HT-29 (cell line): ENCODE data around the gene TMIGD2. TPM values are rescaled to one million over a fixed set of nuclear protein-coding genes. Genes with fewer than 3 reads are reported as not detected.
"Not testable (repeated sequence)": the region's sequence is repeated elsewhere in the genome, so short reads cannot be mapped to it uniquely, and the experiment has no call there.

Experiments used
- DNase-seq: peaks from one replicate; pipeline ENCODE4 v3.0.0-alpha.2; 2015; ENCODE audit warnings: low spot score
- total RNA-seq: library from RNA; depleted of rRNA; stranded (reverse); fragments of >200 nt; shearing (Covaris generic); gene quantifications from 2 replicates; pipeline ENCODE4 v1.2.3, GENCODE V29; 2014; rRNA removed

TMIGD2 gene
- total RNA-seq, 1 experiment from 2014 or later = not detected

DNA sequence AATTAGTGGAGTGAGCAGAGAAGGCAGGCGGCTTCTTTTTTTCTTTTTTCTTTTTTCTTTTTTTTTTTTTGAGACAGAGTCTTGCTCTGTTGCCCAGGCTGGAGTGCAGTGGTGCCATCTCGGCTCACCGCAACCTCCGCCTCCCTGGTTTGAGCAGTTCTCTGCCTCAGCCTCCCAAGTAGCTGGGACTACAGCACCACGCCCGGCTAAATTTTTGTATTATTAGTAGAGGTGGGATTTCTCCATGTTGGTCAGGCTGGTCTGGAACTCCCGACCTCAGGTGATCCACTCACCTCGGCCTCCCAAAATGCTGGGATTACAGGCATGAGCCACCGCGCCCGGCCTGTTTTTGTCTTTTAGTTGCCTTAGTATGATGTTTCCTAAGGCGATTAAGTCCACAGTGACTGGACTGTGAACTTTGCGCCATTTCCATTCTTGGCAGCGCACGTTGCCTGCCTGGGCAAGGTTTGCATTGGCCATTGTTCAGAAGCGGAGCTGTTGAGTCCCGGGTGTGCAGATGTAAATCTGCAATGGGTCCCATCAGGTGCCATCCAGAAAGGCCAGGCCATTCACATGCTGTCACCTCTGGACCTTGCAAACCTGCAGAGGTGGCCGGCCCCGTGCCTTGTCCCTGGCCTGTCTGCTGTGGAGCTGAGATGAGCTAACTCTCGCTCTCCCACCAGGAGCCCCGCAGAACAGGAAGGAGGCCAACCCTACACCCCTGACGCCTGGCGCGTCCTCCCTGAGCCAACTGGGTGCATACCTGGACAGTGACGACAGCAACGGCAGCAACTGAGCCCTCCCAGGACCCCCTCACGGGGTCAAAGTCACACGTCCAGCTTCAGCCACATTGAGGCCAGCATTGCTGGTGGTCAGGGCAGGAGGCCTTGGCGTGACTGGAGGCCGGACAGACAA lies 34.0 kb downstream of the TMIGD2 start:
- no peak for DNase-seq

DNA sequence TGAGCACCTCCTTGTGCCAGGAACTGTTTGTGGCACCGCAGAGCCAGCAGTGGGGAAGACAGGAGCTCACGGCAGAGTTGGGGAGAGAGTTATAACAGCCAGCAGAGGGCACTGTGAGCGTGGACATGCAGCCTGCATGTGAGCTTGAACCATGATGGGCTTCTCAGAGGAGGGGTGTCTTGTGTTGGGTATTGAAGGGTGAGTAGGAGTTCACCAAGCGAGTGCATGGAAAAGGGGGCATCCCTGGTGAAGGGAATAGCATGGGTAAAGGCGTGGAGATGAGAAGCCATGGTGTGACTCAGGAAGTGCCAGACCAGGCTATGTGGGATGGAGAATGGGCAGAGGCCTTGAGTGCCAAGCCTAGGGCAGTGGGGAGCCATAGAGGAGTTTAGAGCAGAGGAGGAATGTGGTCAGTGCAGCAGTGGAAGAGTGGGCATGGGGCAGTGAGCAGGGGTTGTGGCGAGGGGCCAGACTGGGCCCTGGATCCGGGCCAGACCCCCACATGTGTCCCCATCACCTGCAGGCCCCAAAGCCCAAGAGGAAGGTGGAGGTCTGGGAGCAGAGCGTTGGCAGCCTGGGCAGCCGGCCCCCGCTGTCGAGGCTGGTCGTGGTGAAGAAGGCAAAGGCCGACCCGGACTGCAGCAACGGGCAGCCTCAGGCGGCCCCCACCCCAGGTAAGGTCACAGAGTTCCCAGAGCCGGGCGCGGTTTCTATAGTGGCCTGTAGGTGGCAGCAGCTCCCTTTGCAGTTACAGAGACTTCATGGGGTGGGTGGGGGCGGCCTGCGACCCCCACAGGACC lies 34.9 kb downstream of the TMIGD2 start:
- peak; percentile 81 for DNase-seq

DNA sequence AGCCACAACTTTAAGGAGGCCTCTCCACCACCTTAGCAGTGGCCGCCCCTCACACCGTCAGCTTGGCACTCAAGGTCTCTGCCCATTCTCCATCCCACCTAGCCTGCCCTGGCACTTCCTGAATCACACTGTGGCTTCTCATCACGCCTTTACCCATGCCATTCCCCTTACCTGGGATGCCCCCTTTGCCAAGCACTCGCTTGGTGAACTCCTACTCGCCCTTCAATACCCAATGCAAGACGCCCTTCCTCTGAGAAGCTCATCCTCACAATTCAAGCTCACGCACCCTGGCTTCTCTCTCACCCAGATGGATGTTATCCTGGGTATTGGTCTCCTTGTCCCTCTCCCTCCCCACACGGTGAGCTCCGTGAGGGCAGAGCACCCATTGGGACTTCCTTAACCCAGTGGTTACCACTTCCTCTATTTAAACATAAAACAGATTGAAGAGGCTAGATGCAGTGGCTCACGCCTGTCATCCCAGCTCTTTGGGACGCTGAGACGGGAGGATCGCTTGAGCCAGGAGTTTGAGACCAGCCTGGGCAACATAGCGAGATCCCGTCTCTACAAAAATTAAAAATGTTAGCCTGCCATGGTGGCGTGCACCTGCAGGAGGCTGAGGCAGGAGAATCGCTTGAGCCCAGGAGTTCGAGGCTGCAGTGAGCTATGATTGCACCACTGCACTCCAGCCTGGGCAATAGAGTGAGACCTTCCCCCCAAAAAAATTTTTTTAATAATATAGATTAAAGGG lies 35.8 kb downstream of the TMIGD2 start:
- no peak for DNase-seq

DNA sequence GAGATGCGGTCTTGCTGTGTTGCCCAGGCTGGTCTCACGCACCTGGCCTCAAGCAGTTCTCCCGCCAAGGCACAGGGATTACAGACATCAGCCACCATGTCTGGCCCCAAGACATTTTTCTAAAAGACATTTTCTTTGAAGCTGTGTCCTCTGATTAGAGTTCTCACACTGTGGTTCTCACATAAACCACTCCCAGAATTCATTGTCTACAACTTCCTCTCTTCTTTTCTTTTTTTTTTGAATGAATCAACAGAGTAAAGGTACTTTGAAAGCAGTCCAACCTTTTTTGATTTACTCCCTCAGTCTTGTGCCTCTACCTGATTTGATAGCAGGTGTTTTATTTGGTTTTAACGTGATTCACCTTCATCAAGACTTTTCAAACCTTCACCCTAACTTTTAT lies 37.4 kb downstream of the TMIGD2 start:
- no peak for DNase-seq

- DNase-seq = no peak
These were observed 41.5 kb downstream of the TMIGD2 start for GRCh38 chr19:4260613-4261191.

DNA sequence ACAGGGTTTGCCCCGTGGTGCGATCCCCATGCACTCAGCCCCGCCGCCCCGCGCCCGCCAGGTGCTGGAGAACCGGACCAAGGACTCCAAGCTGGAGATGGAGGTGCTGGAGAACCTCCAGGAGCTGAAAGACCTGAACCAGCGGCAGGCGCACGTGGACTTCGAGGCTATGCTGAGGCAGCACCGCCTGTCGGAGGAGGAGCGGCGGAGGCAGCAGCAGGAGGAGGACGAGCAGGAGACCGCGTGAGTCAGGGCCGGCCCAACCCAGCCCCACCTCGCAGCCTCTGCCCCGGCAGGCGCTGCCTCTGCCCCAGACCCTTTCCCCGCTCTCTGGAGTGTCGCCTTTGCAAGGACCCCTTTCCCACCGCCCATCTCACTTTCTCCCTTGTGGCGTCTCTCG lies 44.0 kb downstream of the TMIGD2 start:
- DNase-seq = no peak

GRCh38 chr19:4257025-4257424 lies 45.2 kb downstream of the TMIGD2 start:
- no peak for DNase-seq

DNA sequence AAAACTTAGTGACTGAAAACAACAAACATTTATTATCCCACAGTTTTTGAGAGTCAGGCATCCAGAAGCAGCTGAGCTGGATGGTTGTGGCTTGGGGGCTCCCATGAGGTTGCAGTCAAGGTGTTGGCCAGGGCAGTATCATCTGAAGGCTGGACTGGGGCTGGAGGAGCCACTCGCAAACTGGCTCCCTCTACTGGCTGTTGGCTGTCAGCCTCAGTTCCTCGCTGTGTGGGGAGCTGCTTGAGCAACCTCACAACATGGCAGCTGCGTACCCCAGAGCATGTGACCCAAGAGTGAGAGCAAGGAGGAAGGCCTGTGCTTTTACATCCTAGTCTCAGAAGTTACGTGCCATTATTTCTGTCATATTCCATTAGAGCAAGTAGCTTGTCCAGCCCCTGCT lies 45.6 kb downstream of the TMIGD2 start:
- no peak for DNase-seq

GRCh38 chr19:4246767-4247593 lies 55.2 kb downstream of the TMIGD2 start, which contains the start of gene YJU2:
Gene YJU2 (plus strand): TSS chr19:4247080. CDS start chr19:4247147, 67 bp downstream.
- DNase-seq = peak; percentile 98

DNA sequence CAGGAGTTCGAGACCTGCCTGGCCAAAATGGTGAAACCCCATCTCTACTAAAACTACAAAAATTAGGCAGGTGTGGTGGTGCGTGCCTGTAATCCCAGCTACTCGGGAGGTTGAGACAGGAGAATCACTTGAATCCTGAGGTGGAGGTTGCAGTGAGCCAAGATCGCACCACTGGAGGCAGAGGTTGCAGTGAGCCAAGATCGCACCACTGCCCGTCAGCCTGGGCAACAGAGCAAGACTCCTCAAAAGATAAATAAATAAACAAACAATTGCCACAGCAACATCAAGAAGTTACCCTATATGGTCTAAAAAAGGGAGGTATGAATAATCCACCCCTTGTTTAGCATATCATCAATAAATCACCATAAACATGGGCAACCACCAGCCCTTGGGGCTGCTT lies 56.3 kb downstream of the TMIGD2 start:
- DNase-seq = not testable (repeated sequence)

Other genes starting within 250 kb of the TMIGD2 start
- 67.4 and 72.7 TPM in 2 replicates for gene ZBTB7A, start 235.5 kb downstream of the TMIGD2 start, total RNA-seq
- gene MAP2K2, start 178.3 kb downstream of the TMIGD2 start, total RNA-seq = 212 and 232 TPM in 2 replicates
- not detected in 2 replicates for gene CREB3L3, start 148.8 kb downstream of the TMIGD2 start, total RNA-seq
- gene SIRT6, start 119.8 kb downstream of the TMIGD2 start, total RNA-seq = 24.2 and 27.4 TPM in 2 replicates
- gene ANKRD24, start 119.7 kb downstream of the TMIGD2 start, total RNA-seq = 0.20 and 0.89 TPM in 2 replicates
- not detected in 2 replicates for gene EBI3, start 72.9 kb downstream of the TMIGD2 start, total RNA-seq
- gene YJU2, start 55.3 kb downstream of the TMIGD2 start, total RNA-seq = 25.5 and 36.1 TPM in 2 replicates
- gene SHD, start 23.1 kb downstream of the TMIGD2 start, total RNA-seq = 0.21 and 1.6 TPM in 2 replicates
- gene FSD1, start 2.2 kb upstream of the TMIGD2 start, total RNA-seq = 0.41 and 0.60 TPM in 2 replicates
- 69.6 and 74.4 TPM in 2 replicates for gene STAP2, start 36.4 kb upstream of the TMIGD2 start, total RNA-seq
- gene MPND, start 41.2 kb upstream of the TMIGD2 start, total RNA-seq = 9.4 and 18.6 TPM in 2 replicates
- gene SH3GL1, start 98.2 kb upstream of the TMIGD2 start, total RNA-seq = 43.5 and 55.5 TPM in 2 replicates
- 49.7 and 63.7 TPM in 2 replicates for gene CHAF1A, start 100.3 kb upstream of the TMIGD2 start, total RNA-seq
- 84.8 and 85.4 TPM in 2 replicates for gene UBXN6, start 155.4 kb upstream of the TMIGD2 start, total RNA-seq
- 56.1 and 67.0 TPM in 2 replicates for gene HDGFL2, start 169.9 kb upstream of the TMIGD2 start, total RNA-seq
- gene PLIN4, start 216.1 kb upstream of the TMIGD2 start, total RNA-seq = 8.5 TPM in 2 replicates
- 0.86 and 4.5 TPM in 2 replicates for gene PLIN5, start 232.8 kb upstream of the TMIGD2 start, total RNA-seq
- gene LRG1, start 237.6 kb upstream of the TMIGD2 start, total RNA-seq = 16.1 and 19.1 TPM in 2 replicates